ENCODE measurements around the gene DPF3. TPM values are rescaled to one million over a fixed set of nuclear protein-coding genes. Genes with fewer than 3 reads are reported as not detected.

The DPF3 gene
- total and polyA plus RNA-seq, 2 donors (not counting 1 experiment from before 2014, with no cell fraction given), result 3.4 to 10.2 TPM

DNA sequence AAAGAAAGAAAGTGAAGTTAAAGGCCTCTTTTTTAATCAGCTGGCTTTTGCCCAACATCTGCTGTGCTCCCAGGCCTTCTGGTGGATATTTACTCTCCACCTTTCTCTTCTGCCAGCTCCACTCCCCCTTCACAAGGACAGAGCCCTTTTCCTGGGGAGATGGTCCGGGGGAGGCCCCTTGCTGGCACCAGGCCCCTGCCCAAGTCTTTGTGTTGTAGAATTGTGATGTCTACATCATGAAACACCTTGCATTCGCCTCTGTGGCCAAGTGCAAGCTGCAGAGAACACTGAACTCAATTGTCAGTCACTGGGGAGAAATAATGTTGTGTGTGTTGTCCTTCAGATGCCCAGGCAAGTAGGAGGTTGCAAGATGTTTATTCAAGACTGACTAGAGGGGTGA lies 150.3 kb downstream of the DPF3 start:
- ChIA-PET CTCF (no interaction called here), POLR2A (no interaction called here)
- Histone ChIP-seq H3K9ac (ENCODE audit: low read length) (no peak overlapping the region), H2AFZ (ENCODE audit: insufficient read depth, low read depth, low read length, poor library complexity, severe bottlenecking) (no peak overlapping the region), H3K27me3 (replicated peaks in 1 of 4; ENCODE audit: control extremely low read depth in 1 of 4, control insufficient read depth in 3 of 4, insufficient read depth in 4 of 4, low read length in 3 of 4) (no peaks in the 10 kb centered on the region), H3K9me3 (ENCODE audit: control extremely low read depth in 1 of 3, control insufficient read depth in 2 of 3, insufficient read depth in 1 of 3, low read length in 2 of 3) (peaks cover 0 to 4% (median 2%) of the 10 kb centered on the region in 3 donors), H3K36me3 (replicated peaks in 1 of 2; ENCODE audit: control extremely low read depth in 1 of 2, control insufficient read depth in 1 of 2, extremely low read depth in 1 of 2, insufficient read depth in 2 of 2, low read length in 1 of 2) (peaks cover 0 to 9% of the 10 kb centered on the region in 2 experiments), H3K79me2 (ENCODE audit: control insufficient read depth, insufficient read depth, low read length) (no peaks in the 10 kb centered on the region), H3K27ac (ENCODE audit: low read length in 2 of 2) (no peak overlapping the region), H3K4me3 (ENCODE audit: control extremely low read depth in 1 of 5, extremely low read depth in 1 of 5, insufficient read depth in 1 of 5, low read depth in 2 of 5, low read length in 4 of 5) (no peak overlapping the region), H3K4me2 (replicated peaks; ENCODE audit: low read depth, low read length, poor library complexity, severe bottlenecking) (no peak overlapping the region), H4K20me1 (ENCODE audit: control insufficient read depth, insufficient read depth, low read length, poor library complexity, severe bottlenecking) (no peaks in the 10 kb centered on the region), H3K4me1 (ENCODE audit: control insufficient read depth in 2 of 2, insufficient read depth in 2 of 2, low read length in 2 of 2) (no peaks in the 10 kb centered on the region)
- H3K9me3 Mint-ChIP-seq (ENCODE audit: insufficient read depth), result no peaks in the 10 kb centered on the region
- no peak overlapping the region for H3K4me3 Mint-ChIP-seq
- 90% methylated on average over 1 of the region's 2 CpGs for WGBS (ENCODE audit: insufficient coverage)
- no peaks in the 10 kb centered on the region for H3K4me1 Mint-ChIP-seq
- no peaks in the 10 kb centered on the region for H3K27me3 Mint-ChIP-seq
- DNase-seq (no peak), ATAC-seq (ENCODE audit: low read depth) (no peak)
- intact Hi-C loops (cut with micrococcal nuclease), result no loop called here
- H3K27ac Mint-ChIP-seq, result no peak overlapping the region
- TF ChIP-seq, protein P1, sequence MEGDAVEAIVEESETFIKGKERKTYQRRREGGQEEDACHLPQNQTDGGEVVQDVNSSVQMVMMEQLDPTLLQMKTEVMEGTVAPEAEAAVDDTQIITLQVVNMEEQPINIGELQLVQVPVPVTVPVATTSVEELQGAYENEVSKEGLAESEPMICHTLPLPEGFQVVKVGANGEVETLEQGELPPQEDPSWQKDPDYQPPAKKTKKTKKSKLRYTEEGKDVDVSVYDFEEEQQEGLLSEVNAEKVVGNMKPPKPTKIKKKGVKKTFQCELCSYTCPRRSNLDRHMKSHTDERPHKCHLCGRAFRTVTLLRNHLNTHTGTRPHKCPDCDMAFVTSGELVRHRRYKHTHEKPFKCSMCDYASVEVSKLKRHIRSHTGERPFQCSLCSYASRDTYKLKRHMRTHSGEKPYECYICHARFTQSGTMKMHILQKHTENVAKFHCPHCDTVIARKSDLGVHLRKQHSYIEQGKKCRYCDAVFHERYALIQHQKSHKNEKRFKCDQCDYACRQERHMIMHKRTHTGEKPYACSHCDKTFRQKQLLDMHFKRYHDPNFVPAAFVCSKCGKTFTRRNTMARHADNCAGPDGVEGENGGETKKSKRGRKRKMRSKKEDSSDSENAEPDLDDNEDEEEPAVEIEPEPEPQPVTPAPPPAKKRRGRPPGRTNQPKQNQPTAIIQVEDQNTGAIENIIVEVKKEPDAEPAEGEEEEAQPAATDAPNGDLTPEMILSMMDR (IDR thresholded peaks at IDR 0.05), result no peak
- TF ChIP-seq EZH2 (IDR thresholded peaks at IDR 0.05; ENCODE audit: borderline replicate concordance, insufficient read depth, low read depth, low read length, poor library complexity, severe bottlenecking), result no peak

DNA sequence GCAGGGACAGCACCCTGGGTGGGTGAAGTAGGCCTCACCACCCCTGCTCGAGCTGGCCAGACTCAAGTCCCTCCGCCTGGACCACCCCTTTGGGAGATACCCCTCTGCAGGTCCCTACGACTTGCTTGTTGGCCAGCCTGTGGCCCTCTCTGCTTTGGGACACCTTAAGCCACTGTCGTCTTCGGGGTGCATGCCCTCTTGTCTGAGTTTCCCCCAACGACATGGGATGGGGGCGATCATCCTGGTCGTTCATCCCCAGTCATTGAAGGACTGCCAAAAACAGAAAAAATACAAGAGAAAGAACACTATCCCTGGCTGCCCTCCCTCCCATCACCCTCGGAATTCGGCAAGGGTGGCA lies 151.1 kb downstream of the DPF3 start:
- DNase-seq (no peak), ATAC-seq (ENCODE audit: low read depth) (no peak)
- Mint-ChIP-seq H3K27ac (peak overlapping the region; percentile 26), H3K4me1 (no peaks in the 10 kb centered on the region), H3K27me3 (no peaks in the 10 kb centered on the region), H3K9me3 (ENCODE audit: insufficient read depth) (no peaks in the 10 kb centered on the region), H3K4me3 (no peak overlapping the region)
- TF ChIP-seq EZH2 (IDR thresholded peaks at IDR 0.05; ENCODE audit: borderline replicate concordance, insufficient read depth, low read depth, low read length, poor library complexity, severe bottlenecking), result no peak
- TF ChIP-seq, protein P1 (IDR thresholded peaks at IDR 0.05), result no peak
- Histone ChIP-seq H3K36me3 (replicated peaks in 1 of 2; ENCODE audit: control extremely low read depth in 1 of 2, control insufficient read depth in 1 of 2, extremely low read depth in 1 of 2, insufficient read depth in 2 of 2, low read length in 1 of 2) (peaks cover 0 to 9% of the 10 kb centered on the region in 2 experiments), H2AFZ (ENCODE audit: insufficient read depth, low read depth, low read length, poor library complexity, severe bottlenecking) (no peak overlapping the region), H3K27ac (ENCODE audit: low read length in 2 of 2) (no peak overlapping the region), H4K20me1 (ENCODE audit: control insufficient read depth, insufficient read depth, low read length, poor library complexity, severe bottlenecking) (no peaks in the 10 kb centered on the region), H3K9me3 (ENCODE audit: control extremely low read depth in 1 of 3, control insufficient read depth in 2 of 3, insufficient read depth in 1 of 3, low read length in 2 of 3) (no peaks in the 10 kb centered on the region), H3K4me2 (replicated peaks; ENCODE audit: low read depth, low read length, poor library complexity, severe bottlenecking) (no peak overlapping the region), H3K4me3 (ENCODE audit: control extremely low read depth in 1 of 5, extremely low read depth in 1 of 5, insufficient read depth in 1 of 5, low read depth in 2 of 5, low read length in 4 of 5) (no peak overlapping the region), H3K4me1 (ENCODE audit: control insufficient read depth in 2 of 2, insufficient read depth in 2 of 2, low read length in 2 of 2) (no peaks in the 10 kb centered on the region), H3K9ac (ENCODE audit: low read length) (no peak overlapping the region), H3K79me2 (ENCODE audit: control insufficient read depth, insufficient read depth, low read length) (no peaks in the 10 kb centered on the region), H3K27me3 (replicated peaks in 1 of 4; ENCODE audit: control extremely low read depth in 1 of 4, control insufficient read depth in 3 of 4, insufficient read depth in 4 of 4, low read length in 3 of 4) (no peaks in the 10 kb centered on the region)
- ChIA-PET CTCF (no interaction called here), POLR2A (interaction anchor here (0.6 kb wide), 1 partner anchor 284 kb away, joined by 3 read pairs; the partner anchor contains the start of gene ZFYVE1)
- 94% methylated on average over 10 of the region's 10 CpGs for WGBS (ENCODE audit: insufficient coverage)
- intact Hi-C loops (cut with micrococcal nuclease), result no loop called here

Measured in B cell (primary cell).